GM19467 (cell line): ENCODE data around the gene FAM124A.

Experiments used
- ATAC-seq: cut with Tn5 transposase; IDR thresholded peaks from one replicate; pipeline ENCODE4 v1.9.1; 2021; ENCODE audit warnings: mild to moderate bottlenecking, moderate library complexity; ENCODE audit not compliant: unreplicated experiment

Gene FAM124A

GRCh38 chr13:51303882-51304281, 81.7 kb downstream of the FAM124A start:
- no peak for ATAC-seq

DNA sequence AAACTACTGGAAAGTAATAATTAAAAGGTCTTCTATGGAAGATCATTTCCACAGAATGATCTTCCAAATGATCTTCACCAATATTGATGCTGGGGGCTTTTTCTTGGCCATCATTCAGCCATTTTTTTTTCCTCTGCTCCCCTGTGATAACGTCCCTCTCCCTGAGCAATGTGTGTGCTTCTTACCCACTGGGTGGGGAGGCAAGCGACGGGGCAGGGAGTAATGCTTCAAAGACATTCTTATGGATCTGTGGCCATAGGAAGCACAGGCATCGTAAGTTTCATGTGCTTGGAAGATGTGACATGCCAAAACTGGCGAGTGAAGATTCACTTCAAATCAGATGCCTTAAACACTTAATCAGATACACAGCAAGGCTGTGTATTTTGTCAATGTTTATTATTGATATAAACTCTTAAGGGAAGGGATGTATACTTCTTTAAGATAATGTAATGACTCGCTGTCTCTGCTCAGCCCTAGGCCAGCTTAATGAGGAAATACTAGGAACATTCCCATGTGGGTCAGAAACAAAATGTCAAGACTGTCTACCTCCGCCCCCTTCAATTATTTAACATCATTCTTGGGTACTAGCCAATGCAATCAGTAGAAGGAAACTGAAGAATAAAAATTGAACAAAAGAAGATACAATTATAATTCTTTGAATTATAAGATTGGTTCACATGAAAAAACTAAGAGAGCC, 83.2 kb downstream of the FAM124A start:
- no peak for ATAC-seq

GRCh38 chr13:51308781-51309180, 86.6 kb downstream of the FAM124A start:
- no peak for ATAC-seq

- ATAC-seq, result no peak
These were observed 89.0 kb downstream of the FAM124A start for GRCh38 chr13:51311231-51311630.

DNA sequence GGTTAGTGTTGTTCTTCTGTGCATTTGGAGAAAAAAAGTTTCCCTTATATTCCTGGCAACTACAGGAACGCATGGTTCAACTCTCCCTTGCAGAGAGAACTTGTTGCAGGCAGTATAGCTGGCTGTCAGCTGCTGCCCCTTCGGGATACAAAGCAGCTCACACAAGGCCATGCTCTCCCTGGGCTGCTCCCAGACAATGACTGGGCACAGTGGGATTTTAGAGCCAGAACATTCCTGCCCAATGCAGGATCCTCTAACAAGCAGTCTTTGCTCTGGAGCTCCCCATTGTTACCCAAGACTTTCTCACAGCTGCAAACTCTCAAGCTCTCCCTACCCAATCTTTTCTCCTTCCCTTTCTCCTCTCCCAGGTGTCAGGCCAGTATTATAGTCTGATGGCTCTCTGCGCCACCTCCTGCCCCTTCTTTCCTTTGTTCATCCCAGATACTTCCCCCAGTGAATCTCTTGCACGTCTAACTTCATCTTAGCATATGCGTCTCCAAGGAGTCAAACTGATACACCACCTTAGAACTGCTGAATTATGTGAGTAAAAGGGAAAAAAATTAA, 89.8 kb downstream of the FAM124A start:
- no peak for ATAC-seq

DNA sequence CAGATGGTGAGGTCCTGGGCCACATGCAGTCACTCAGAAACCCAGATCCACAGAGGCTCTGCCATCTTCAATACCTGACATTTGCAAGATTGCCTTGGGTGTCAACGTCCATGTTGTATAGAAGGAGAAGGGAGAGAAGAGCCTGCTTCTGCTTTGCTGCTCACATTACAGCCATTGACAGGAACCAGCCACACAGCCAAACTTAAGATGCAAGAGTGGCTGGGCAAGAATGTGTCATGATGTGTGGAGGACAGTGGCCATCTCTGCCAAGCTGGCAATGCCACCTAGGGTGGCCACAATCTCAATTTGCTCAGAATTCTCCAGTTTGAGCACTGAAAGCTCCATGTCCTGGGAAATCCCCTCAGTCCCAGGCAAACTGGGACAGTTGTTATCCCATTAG, 91.4 kb downstream of the FAM124A start:
- ATAC-seq, result no peak

DNA sequence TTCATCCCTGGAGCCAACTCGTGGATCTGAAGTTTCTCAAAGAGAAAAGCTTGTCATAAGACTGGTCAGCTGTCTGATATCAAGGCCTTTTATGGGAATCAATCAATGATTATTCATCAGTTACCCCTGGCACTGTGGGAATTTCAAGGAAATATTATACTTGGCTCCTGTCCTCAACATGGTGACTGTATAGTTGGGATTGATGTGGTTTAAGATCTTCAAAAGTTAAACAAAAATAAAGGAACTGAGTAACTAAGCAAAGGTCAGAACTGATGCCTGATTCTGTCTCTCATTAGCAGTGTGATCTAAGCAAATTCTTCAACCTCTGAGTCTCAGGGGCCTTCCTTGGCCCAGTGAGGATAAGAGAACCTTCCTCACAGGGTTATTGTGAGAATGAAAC, 95.1 kb downstream of the FAM124A start:
- no peak for ATAC-seq

GRCh38 chr13:51318015-51318414, 95.8 kb downstream of the FAM124A start:
- no peak for ATAC-seq

GRCh38 chr13:51318876-51319275, 96.7 kb downstream of the FAM124A start:
- no peak for ATAC-seq

DNA sequence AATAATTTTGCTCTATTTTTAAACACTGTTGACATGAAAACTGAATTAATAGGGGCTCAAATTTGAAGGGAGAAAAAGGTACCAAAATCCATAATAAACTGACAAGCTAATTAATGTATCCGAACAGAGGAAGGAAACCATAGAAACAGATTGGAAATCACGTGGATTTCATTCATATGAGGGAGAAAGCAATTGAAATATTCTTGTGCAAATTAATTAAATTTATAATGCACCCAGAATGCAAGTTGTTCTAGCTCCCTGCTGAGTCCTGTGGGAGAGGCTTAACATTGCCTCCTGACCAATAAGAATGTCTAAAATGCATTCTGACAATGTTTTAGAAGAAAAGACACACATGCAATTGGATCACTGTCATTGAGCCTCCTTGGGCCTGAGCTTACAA, 99.6 kb downstream of the FAM124A start:
- no peak for ATAC-seq

DNA sequence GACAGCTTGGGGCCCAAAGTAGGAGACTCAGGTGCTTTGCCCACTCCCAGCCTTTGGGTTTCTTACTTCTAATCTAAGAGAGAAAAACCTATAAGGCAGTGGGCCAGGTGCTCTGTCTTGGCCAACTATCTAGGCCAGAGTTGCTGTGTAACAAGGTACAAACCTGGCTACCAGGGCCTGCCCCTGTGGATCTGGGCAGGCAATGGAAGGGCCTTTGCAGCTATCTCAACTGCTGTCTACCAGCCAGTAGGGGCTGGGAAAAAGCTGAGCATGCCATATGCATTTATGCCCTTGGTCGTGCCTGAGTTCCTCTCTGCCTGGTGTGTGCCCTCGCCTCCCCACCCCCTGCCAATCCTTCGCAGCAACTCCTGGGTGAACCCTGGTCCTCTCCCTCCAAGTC, 100.6 kb downstream of the FAM124A start:
- ATAC-seq, result no peak

DNA sequence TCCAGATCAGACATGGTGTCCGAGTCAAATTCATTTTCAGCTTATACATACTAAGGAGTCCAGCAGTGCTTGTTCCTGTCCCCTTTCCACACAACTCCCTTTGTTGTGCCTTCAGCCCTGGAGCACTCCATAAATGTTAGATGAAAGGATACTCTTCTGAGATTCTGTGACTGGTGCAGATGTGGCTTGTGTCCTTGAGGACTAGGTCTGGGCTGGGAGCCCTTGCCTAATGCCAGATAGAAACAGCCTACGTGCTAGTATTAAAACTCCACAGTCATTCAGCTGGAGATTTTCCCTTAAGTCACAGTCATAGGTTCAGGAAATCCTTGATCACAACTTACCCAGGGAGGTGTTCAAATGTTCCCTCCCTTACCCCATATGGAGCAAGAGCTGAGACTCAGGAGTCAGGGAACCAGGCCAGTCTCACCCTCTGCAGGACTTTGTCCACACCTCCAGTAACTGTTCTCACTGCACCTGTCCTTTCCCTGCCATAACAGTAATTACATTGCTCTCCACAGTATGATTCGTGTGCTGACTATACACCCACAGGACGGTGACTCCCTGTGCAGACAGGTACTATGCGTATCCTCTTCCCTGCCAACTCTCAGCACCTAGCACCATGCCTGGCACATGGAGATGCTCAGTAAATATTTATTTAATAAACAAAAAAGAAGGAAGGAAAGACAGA, 101.8 kb downstream of the FAM124A start:
- ATAC-seq, result no peak

DNA sequence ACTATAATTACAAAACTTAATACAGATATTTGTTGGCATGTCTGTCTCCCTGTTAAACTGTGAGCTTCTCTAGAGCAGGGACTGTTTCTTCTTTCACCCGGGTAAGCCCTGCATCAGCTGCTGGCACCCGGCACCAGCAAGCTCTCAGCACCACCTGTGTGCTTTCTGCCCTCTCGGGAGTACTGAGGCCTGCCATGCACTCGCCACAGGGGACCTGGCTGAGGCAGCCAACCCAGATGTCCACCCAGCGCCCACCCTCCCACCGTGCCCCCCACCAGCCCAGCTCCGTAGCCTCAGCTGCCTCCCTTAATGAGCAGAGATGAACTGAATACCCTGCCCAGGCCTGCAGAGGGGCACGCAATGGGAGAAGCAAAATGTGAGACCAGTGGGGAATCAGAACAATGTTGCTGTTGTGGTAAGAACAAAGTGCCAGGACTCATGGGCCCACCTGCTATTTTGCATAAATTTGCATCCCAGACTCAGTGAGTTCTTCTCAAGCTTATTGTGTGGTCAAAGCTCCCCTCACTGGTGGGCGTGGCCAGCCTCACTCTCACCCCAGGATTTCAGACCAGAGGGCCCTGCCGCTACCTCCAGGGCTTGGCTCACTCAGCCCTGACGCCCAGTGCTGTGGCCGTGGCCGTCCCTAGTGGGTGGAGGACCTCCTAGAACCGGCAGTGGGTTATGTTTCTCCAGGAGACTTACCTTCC, 102.7 kb downstream of the FAM124A start:
- ATAC-seq, result no peak

- ATAC-seq, result no peak
These were observed 103.6 kb downstream of the FAM124A start for GRCh38 chr13:51325837-51326236.

- no peak for ATAC-seq
These were observed 104.6 kb downstream of the FAM124A start for GRCh38 chr13:51326777-51327176.

- no peak for ATAC-seq
These were observed 105.8 kb downstream of the FAM124A start for GRCh38 chr13:51327961-51328360.

DNA sequence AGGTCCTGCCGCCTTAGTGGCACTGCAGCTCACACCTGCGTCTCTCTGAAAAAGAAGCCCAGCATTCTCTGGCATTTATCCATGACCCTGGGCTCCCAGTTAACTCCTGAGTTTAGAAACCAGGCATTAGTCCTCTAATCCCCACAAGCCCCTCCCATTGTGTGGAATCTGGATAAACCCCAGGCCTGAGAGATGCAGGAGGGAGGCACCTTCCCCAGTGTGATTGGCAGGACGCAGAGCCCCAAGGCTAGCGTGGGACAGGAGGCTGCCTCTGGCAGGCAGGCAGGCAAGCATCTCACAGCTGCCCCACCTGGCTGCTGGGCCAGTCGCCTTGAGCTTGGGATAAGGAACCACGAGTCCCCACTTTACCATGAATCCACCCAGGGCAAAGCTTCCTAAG, 106.3 kb downstream of the FAM124A start:
- no peak for ATAC-seq

GRCh38 chr13:51329606-51330005, 107.4 kb downstream of the FAM124A start:
- ATAC-seq, result no peak

DNA sequence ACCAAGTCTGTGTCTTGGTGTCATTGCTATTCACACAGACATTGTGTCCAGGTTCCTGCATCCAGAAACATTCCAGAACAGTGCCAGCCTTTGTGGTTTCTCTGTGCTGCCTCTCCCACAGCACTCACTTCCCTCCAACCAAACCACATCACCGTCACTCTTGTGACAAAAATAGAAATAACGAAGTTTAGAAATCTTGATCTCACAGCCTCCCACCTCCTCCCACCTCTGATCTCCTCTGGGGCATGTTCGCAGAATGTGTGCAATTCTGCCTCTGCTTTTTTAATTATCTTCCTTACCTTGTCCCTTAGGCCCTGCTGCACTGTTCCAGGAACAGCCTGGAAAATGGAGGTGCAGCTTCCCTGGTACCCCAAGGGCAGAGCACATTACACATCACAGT, 108.6 kb downstream of the FAM124A start:
- no peak for ATAC-seq

DNA sequence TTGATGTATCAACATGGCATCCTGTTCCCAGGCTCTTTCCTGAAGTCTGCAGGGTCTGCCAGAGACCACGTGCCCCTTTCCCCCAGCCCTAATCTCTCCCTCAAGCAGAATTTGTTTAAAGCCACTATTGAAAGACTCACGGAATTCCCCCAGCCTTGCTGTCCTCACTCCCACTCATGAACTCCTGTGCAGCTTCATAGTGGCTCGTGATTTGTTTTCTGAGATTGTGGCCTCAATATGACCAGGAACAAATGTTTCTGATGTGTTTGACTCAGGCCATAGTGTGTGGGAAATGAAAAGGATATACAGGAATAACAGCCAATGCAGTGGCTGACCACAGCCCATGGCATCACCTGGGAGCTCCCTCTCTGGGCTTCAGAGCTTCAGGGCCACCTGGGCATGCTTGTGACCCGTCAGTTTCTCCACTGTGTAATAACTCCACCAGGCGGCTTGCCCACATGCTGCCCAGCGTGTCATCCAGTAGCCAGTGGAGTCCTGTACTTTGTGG, 109.2 kb downstream of the FAM124A start:
- ATAC-seq, result no peak

DNA sequence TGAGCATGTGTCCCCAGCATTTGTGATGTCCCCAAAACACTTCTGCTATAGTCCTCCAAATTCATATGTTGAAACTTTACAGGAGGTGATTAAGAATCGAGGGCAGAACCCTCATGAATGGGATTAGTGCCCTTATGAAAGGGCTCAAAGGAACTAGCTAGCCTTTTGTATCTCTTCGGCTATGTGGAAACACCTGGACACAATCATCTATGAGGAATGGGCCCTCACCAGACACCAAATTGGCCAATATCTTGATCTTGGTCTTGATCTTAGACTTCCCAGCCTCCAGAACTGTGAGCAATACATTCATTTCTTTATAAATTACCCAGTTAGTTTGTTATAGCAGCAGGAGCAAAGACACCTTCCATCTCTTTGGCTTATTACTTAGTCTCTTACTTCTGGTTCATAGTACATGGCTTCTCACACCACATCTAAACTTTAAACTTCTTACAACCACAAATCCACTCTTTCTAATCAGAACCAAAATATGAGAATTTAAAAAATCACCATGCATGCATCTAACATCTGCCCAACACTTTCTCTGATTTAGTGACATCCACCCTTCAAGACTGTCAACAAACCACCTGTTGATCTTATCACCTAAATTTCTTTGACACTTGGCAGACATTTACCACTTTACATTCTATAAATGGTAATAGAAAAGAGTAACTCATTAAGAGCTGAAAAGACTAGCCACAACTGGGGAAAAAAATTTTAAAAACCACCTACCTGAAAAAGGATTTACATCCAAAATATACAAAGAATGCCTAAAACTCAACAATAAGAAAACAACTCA, 110.6 kb downstream of the FAM124A start:
- ATAC-seq, result no peak
